Suprapubic skin (tissue), 4 donors: Measurements from ENCODE around the gene RFX2. TPM values are rescaled to one million over a fixed set of nuclear protein-coding genes. Genes with fewer than 3 reads are reported as not detected.
A peak's percentile ranks its signal among the peaks of the same experiment; 100 is the strongest.

ENCODE experiments used
- DNase-seq, 2 donors: peaks; one replicate each; pipeline ENCODE4 v3.0.0-alpha.2; 2019; ENCODE audit warnings: low spot score in 2 of 2
- H3K27ac ChIP-seq: fragments of 200-600 bp; sonication (generic); one replicate; pipeline ENCODE4 v1.5.1; 2019
- H3K27me3 ChIP-seq: fragments of 200-600 bp; sonication (generic); one replicate; pipeline ENCODE4 v1.5.1; 2019
- H3K36me3 ChIP-seq: fragments of 200-600 bp; sonication (generic); one replicate; pipeline ENCODE4 v1.5.1; 2019
- H3K4me1 ChIP-seq: fragments of 200-600 bp; sonication (generic); one replicate; pipeline ENCODE4 v1.5.1; 2019
- H3K4me3 ChIP-seq: fragments of 200-600 bp; sonication (generic); one replicate; pipeline ENCODE4 v1.5.1; 2019; ENCODE audit warnings: mild to moderate bottlenecking
- H3K9me3 ChIP-seq: fragments of 200-600 bp; sonication (generic); one replicate; pipeline ENCODE4 v1.5.1; 2019
- CTCF ChIP-seq, 2 donors: fragments of 200-600 bp in 1 of 2; fragments of 450-650 bp in 1 of 2; sonication (generic) in 1 of 2; IDR thresholded peaks; one replicate each; pipeline ENCODE4 v1.5.1; 2016 to 2019; ENCODE audit warnings: antibody characterized with exemption in 2 of 2, mild to moderate bottlenecking in 1 of 2, moderate library complexity in 1 of 2
- EP300 ChIP-seq: sonication (generic); formaldehyde crosslinking; IDR thresholded peaks from one replicate; pipeline ENCODE4 v1.6.1; 2017; ENCODE audit warnings: antibody characterized with exemption
- POLR2A ChIP-seq, 2 donors: fragments of 450-650 bp; IDR thresholded peaks; one replicate each; pipeline ENCODE4 v1.6.1; 2017; ENCODE audit warnings: antibody characterized with exemption in 2 of 2, mild to moderate bottlenecking in 2 of 2, moderate library complexity in 2 of 2
- POLR2AphosphoS5 ChIP-seq, 3 donors: sonication (generic); formaldehyde crosslinking; IDR thresholded peaks; one replicate each; pipeline ENCODE4 v1.6.1; 2017; ENCODE audit warnings: antibody characterized with exemption in 3 of 3
- WGBS: methylation state at CpG from one replicate; pipeline ENCODE4 v1.1.5; 2018; 5-methylcytosine and 5-hydroxymethylcytosine counted together
- total RNA-seq, 4 donors: library from RNA; depleted of rRNA; stranded (reverse); fragments of >200 nt; gene quantifications; one replicate each; pipeline ENCODE4 v1.1.0, GENCODE V29; 2016

The RFX2 gene
- total RNA-seq, 4 donors from 2014 or later: 28.8 to 62.0 (median 43.5) TPM

GRCh38 chr19:6041071-6041470 lies 69.2 kb downstream of the RFX2 start:
- Histone ChIP-seq H3K4me1 (peaks cover 2% of the 10 kb centered on the region), H3K27ac (no peak overlapping the region), H3K4me3 (no peak overlapping the region), H3K27me3 (no peaks in the 10 kb centered on the region), H3K9me3 (no peaks in the 10 kb centered on the region), H3K36me3 (peaks cover 58% of the 10 kb centered on the region)
- 92% methylated on average over 5 of the region's 5 CpGs for WGBS
- DNase-seq: no peak
- no peak for TF ChIP-seq POLR2A (IDR thresholded peaks at IDR 0.05)
- no peak for TF ChIP-seq CTCF (IDR thresholded peaks at IDR 0.05)
- no peak for TF ChIP-seq EP300
- TF ChIP-seq POLR2AphosphoS5 (IDR thresholded peaks at IDR 0.05): no peak

DNA sequence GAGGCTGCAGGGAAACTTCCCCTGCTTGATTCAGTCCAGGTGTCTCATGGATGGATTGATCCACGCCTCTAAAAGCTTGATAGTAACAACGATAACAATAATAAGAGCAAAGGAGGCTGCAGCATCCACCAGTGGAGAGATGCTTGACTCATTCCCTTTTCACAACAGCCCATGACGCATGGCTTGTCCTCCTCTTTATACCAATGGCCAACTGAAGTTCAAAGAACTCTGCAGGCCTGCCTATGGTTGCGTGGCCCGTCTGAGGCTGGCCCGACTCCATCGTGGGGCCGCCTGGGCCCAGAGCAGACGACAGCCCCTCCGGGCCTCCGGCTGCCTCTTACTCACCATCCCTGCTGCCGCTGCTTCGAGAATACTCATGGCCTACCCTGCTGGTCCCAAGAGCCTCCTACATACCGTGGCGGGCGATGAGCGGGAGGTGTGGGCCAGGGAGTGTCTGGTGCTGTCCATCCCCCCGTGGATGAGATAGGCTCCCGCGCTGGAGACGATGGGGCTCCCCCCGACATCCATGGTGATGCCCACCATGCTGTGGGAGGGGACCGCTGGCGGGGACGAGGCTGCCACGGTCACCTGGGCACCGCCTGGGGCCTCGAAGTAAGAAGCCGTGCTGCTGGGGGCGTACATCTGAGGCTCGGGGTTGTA lies 70.6 kb downstream of the RFX2 start:
- no peak for TF ChIP-seq CTCF (IDR thresholded peaks at IDR 0.05)
- no peak for TF ChIP-seq POLR2A (IDR thresholded peaks at IDR 0.05)
- H3K36me3 ChIP-seq: peaks cover 54% of the 10 kb centered on the region
- DNase-seq: peak in 1 of 2 donors; percentile 55
- no peaks in the 10 kb centered on the region for H3K9me3 ChIP-seq
- WGBS: 91% methylated on average over 27 of the region's 31 CpGs
- H3K27ac ChIP-seq: no peak overlapping the region
- H3K27me3 ChIP-seq: no peaks in the 10 kb centered on the region
- H3K4me3 ChIP-seq: no peak overlapping the region
- peaks cover 4% of the 10 kb centered on the region for H3K4me1 ChIP-seq

- no peak overlapping the region for H3K4me3 ChIP-seq
- H3K9me3 ChIP-seq: no peaks in the 10 kb centered on the region
- peaks cover 4% of the 10 kb centered on the region for H3K4me1 ChIP-seq
- TF ChIP-seq POLR2AphosphoS5 (IDR thresholded peaks at IDR 0.05) (no peak), CTCF (IDR thresholded peaks at IDR 0.05) (no peak), POLR2A (IDR thresholded peaks at IDR 0.05) (no peak), EP300 (no peak)
- peak in 1 of 2 donors; percentile 11 for DNase-seq
- WGBS: 80% methylated on average over 5 of the region's 5 CpGs
- no peak overlapping the region for H3K27ac ChIP-seq
- no peaks in the 10 kb centered on the region for H3K27me3 ChIP-seq
- H3K36me3 ChIP-seq: peaks cover 48% of the 10 kb centered on the region
These were observed 71.5 kb downstream of the RFX2 start for GRCh38 chr19:6038634-6039405.

DNA sequence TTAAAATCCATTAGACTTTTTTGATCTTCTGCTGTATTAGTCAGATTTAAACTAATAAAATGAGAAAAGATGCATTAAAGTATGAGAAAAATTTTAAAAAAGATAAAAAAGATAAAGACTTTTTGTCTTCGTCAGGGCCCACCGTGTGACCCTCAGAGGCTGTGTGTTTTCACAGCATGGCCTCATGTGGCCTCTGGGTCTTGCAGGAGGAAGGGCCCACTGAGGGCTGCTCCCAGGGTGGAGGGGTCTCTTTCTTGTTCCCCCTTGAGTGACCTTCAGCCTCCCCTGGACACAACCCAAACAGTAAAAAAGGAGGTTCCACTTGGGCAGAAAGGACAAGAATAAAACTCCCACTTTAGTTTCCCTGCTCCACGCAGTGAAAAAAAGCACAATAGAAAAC lies 75.3 kb downstream of the RFX2 start:
- no peak overlapping the region for H3K4me3 ChIP-seq
- no peaks in the 10 kb centered on the region for H3K9me3 ChIP-seq
- H3K27me3 ChIP-seq: no peaks in the 10 kb centered on the region
- TF ChIP-seq POLR2A (IDR thresholded peaks at IDR 0.05) (no peak), EP300 (no peak), CTCF (IDR thresholded peaks at IDR 0.05) (no peak), POLR2AphosphoS5 (IDR thresholded peaks at IDR 0.05) (no peak)
- peak in 1 of 2 donors; percentile 13 for DNase-seq
- WGBS: 88% methylated on average over 3 of the region's 3 CpGs
- H3K4me1 ChIP-seq: peaks cover 4% of the 10 kb centered on the region
- peak overlapping the region; percentile 62 for H3K27ac ChIP-seq
- peaks cover 20% of the 10 kb centered on the region for H3K36me3 ChIP-seq

DNA sequence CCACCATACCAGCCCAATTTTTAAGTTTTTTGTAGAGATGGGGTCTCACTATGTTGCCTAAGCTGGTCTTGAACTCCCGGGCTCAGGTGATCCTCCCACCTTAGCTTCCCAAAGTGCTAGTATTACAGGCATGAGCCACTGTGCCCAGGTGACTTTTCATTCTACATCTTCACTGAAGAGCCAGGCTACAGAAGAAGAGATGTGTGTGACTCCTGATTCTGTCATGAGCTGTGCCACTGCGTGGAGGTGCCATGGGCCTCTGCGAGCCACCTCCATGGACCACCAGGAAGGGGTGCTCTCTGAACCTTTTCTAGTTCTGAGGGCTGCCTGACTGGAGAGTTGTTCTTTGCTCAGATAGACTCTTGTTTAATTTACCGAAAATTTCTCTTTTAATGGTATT lies 75.8 kb downstream of the RFX2 start:
- Histone ChIP-seq H3K27ac (no peak overlapping the region), H3K9me3 (no peaks in the 10 kb centered on the region), H3K27me3 (no peaks in the 10 kb centered on the region), H3K36me3 (peaks cover 14% of the 10 kb centered on the region), H3K4me3 (no peak overlapping the region), H3K4me1 (peaks cover 4% of the 10 kb centered on the region)
- DNase-seq: peak in 1 of 2 donors; percentile 6
- no peak for TF ChIP-seq CTCF (IDR thresholded peaks at IDR 0.05)
- TF ChIP-seq POLR2A (IDR thresholded peaks at IDR 0.05): no peak
- no peak for TF ChIP-seq EP300
- no peak for TF ChIP-seq POLR2AphosphoS5 (IDR thresholded peaks at IDR 0.05)
- WGBS: 99% methylated on average over 3 of the region's 4 CpGs
